ENCODE data around the gene GTF2A2. TPM values are rescaled to one million over a fixed set of nuclear protein-coding genes. Genes with fewer than 3 reads are reported as not detected.
"Not testable (repeated sequence)": the region's sequence is repeated elsewhere in the genome, so short reads cannot be mapped to it uniquely, and the experiment has no call there.

The GTF2A2 gene
- total RNA-seq (61.5 TPM), polyA plus RNA-seq (100 to 1,000 TPM; 119 to 174 (median 135) TPM)

GRCh38 chr15:59656897-59657634 lies at the start of gene GTF2A2:
Gene GTF2A2 (minus strand): TSS chr15:59657515. CDS start chr15:59652277, 5,238 bp downstream.
- peak within 1 kb of the TSS; percentile 86 for H3K4me3 ChIP-seq (ENCODE audit: low read depth, low read length)
- peak within 1 kb of the TSS in 2 of 3 donors; percentile 90 to 94 for H3K27ac Mint-ChIP-seq
- H3K36me3 ChIP-seq (ENCODE audit: control insufficient read depth, insufficient read depth, low read length) = peaks cover 21% of the 10 kb centered on the region
- H3K4me1 Mint-ChIP-seq = peaks cover 12 to 22% (median 15%) of the 10 kb centered on the region in 4 donors
- H3K27me3 Mint-ChIP-seq = no peaks in the 10 kb centered on the region
- no peaks in the 10 kb centered on the region for H3K27me3 ChIP-seq (ENCODE audit: control insufficient read depth, insufficient read depth, low read length)
- ATAC-seq (ENCODE audit: low read depth in 2 of 2) (peak; percentile 99 to 100), DNase-seq (peak; percentile 90 to 96 (median 94))
- peak within 1 kb of the TSS; percentile 86 for H3K27ac ChIP-seq (ENCODE audit: insufficient read depth, low read length, poor library complexity, severe bottlenecking)
- peaks cover 0 to 3% (median 0%) of the 10 kb centered on the region in 7 donors for H3K9me3 Mint-ChIP-seq
- H3K9me3 ChIP-seq (ENCODE audit: control insufficient read depth in 2 of 2, low read length in 2 of 2) = no peaks in the 10 kb centered on the region
- peak within 1 kb of the TSS in 1 of 4 donors; percentile 60 for H3K4me3 Mint-ChIP-seq
- H3K4me1 ChIP-seq (ENCODE audit: control insufficient read depth, insufficient read depth, low read length, poor library complexity, severe bottlenecking) = peaks cover 25% of the 10 kb centered on the region
- H3K36me3 Mint-ChIP-seq = peaks cover 23% of the 10 kb centered on the region

- Histone ChIP-seq H3K36me3 (ENCODE audit: control insufficient read depth, insufficient read depth, low read length) (no peaks in the 10 kb centered on the region), H3K9me3 (ENCODE audit: control insufficient read depth in 2 of 2, low read length in 2 of 2) (no peaks in the 10 kb centered on the region), H3K4me1 (ENCODE audit: control insufficient read depth, insufficient read depth, low read length, poor library complexity, severe bottlenecking) (no peaks in the 10 kb centered on the region), H3K27ac (ENCODE audit: insufficient read depth, low read length, poor library complexity, severe bottlenecking) (no peak overlapping the region), H3K27me3 (ENCODE audit: control insufficient read depth, insufficient read depth, low read length) (peaks cover 15% of the 10 kb centered on the region), H3K4me3 (ENCODE audit: low read depth, low read length) (no peak overlapping the region)
- DNase-seq = no peak
- H3K27me3 Mint-ChIP-seq = peaks cover 52% of the 10 kb centered on the region
- H3K27ac Mint-ChIP-seq = no peak overlapping the region
- H3K9me3 Mint-ChIP-seq = peaks cover 0 to 5% (median 0%) of the 10 kb centered on the region in 7 donors
- H3K36me3 Mint-ChIP-seq = no peaks in the 10 kb centered on the region
- no peak for ATAC-seq (ENCODE audit: low read depth in 2 of 2)
- H3K4me1 Mint-ChIP-seq = no peaks in the 10 kb centered on the region
- no peak overlapping the region for H3K4me3 Mint-ChIP-seq
Observed at GRCh38 chr15:59703979-59704796, 46.9 kb upstream of the GTF2A2 start.

- Mint-ChIP-seq H3K4me1 (no peaks in the 10 kb centered on the region), H3K4me3 (no peak overlapping the region), H3K27ac (no peak overlapping the region), H3K36me3 (no peaks in the 10 kb centered on the region), H3K27me3 (peaks cover 46% of the 10 kb centered on the region), H3K9me3 (peaks cover 0 to 3% (median 0%) of the 10 kb centered on the region in 7 donors)
- ATAC-seq (ENCODE audit: low read depth in 2 of 2) (no peak), DNase-seq (no peak)
- H3K4me3 ChIP-seq (ENCODE audit: low read depth, low read length) = no peak overlapping the region
- no peaks in the 10 kb centered on the region for H3K36me3 ChIP-seq (ENCODE audit: control insufficient read depth, insufficient read depth, low read length)
- no peaks in the 10 kb centered on the region for H3K9me3 ChIP-seq (ENCODE audit: control insufficient read depth in 2 of 2, low read length in 2 of 2)
- no peak overlapping the region for H3K27ac ChIP-seq (ENCODE audit: insufficient read depth, low read length, poor library complexity, severe bottlenecking)
- peaks cover 17% of the 10 kb centered on the region for H3K27me3 ChIP-seq (ENCODE audit: control insufficient read depth, insufficient read depth, low read length)
- H3K4me1 ChIP-seq (ENCODE audit: control insufficient read depth, insufficient read depth, low read length, poor library complexity, severe bottlenecking) = no peaks in the 10 kb centered on the region
Observed at GRCh38 chr15:59702351-59702750, 45.0 kb upstream of the GTF2A2 start.

GRCh38 chr15:59701880-59702279 lies 44.6 kb upstream of the GTF2A2 start:
- Mint-ChIP-seq H3K4me1 (no peaks in the 10 kb centered on the region), H3K9me3 (no peaks in the 10 kb centered on the region), H3K4me3 (no peak overlapping the region), H3K27ac (peak overlapping the region in 1 of 3 donors; percentile 41), H3K27me3 (peaks cover 41% of the 10 kb centered on the region), H3K36me3 (no peaks in the 10 kb centered on the region)
- no peak overlapping the region for H3K27ac ChIP-seq (ENCODE audit: insufficient read depth, low read length, poor library complexity, severe bottlenecking)
- H3K4me3 ChIP-seq (ENCODE audit: low read depth, low read length) = no peak overlapping the region
- no peaks in the 10 kb centered on the region for H3K4me1 ChIP-seq (ENCODE audit: control insufficient read depth, insufficient read depth, low read length, poor library complexity, severe bottlenecking)
- H3K9me3 ChIP-seq (ENCODE audit: control insufficient read depth in 2 of 2, low read length in 2 of 2) = no peaks in the 10 kb centered on the region
- DNase-seq = no peak
- no peak for ATAC-seq (ENCODE audit: low read depth in 2 of 2)
- H3K36me3 ChIP-seq (ENCODE audit: control insufficient read depth, insufficient read depth, low read length) = no peaks in the 10 kb centered on the region
- peaks cover 17% of the 10 kb centered on the region for H3K27me3 ChIP-seq (ENCODE audit: control insufficient read depth, insufficient read depth, low read length)

GRCh38 chr15:59699810-59700431 lies 42.6 kb upstream of the GTF2A2 start:
- no peaks in the 10 kb centered on the region for H3K9me3 ChIP-seq (ENCODE audit: control insufficient read depth in 2 of 2, low read length in 2 of 2)
- DNase-seq (no peak), ATAC-seq (ENCODE audit: low read depth in 2 of 2) (no peak)
- peaks cover 13% of the 10 kb centered on the region for H3K27me3 ChIP-seq (ENCODE audit: control insufficient read depth, insufficient read depth, low read length)
- H3K27ac ChIP-seq (ENCODE audit: insufficient read depth, low read length, poor library complexity, severe bottlenecking) = no peak overlapping the region
- Mint-ChIP-seq H3K36me3 (no peaks in the 10 kb centered on the region), H3K27ac (no peak overlapping the region), H3K4me1 (peaks cover 0 to 1% (median 0%) of the 10 kb centered on the region in 4 donors), H3K4me3 (no peak overlapping the region), H3K27me3 (peaks cover 31% of the 10 kb centered on the region), H3K9me3 (no peaks in the 10 kb centered on the region)
- no peak overlapping the region for H3K4me3 ChIP-seq (ENCODE audit: low read depth, low read length)
- no peaks in the 10 kb centered on the region for H3K4me1 ChIP-seq (ENCODE audit: control insufficient read depth, insufficient read depth, low read length, poor library complexity, severe bottlenecking)
- no peaks in the 10 kb centered on the region for H3K36me3 ChIP-seq (ENCODE audit: control insufficient read depth, insufficient read depth, low read length)

- not testable (repeated sequence) for H3K4me3 ChIP-seq (ENCODE audit: low read depth, low read length); H3K9me3 ChIP-seq (ENCODE audit: control insufficient read depth in 2 of 2, low read length in 2 of 2); DNase-seq; ATAC-seq (ENCODE audit: low read depth in 2 of 2); H3K9me3 Mint-ChIP-seq; H3K4me3 Mint-ChIP-seq; H3K27me3 ChIP-seq (ENCODE audit: control insufficient read depth, insufficient read depth, low read length); H3K4me1 ChIP-seq (ENCODE audit: control insufficient read depth, insufficient read depth, low read length, poor library complexity, severe bottlenecking); H3K4me1 Mint-ChIP-seq; H3K36me3 ChIP-seq (ENCODE audit: control insufficient read depth, insufficient read depth, low read length); H3K27ac ChIP-seq (ENCODE audit: insufficient read depth, low read length, poor library complexity, severe bottlenecking); H3K36me3 Mint-ChIP-seq; H3K27ac Mint-ChIP-seq
- H3K27me3 Mint-ChIP-seq = peaks cover 16% of the 10 kb centered on the region
Observed at GRCh38 chr15:59698065-59698464, 40.8 kb upstream of the GTF2A2 start.

- H3K9me3 Mint-ChIP-seq = no peaks in the 10 kb centered on the region
- no peak overlapping the region for H3K4me3 Mint-ChIP-seq
Observed at GRCh38 chr15:59696332-59696731, 39.0 kb upstream of the GTF2A2 start.

More at GRCh38 chr15:59696332-59696731, 39.0 kb upstream of the GTF2A2 start:
- Mint-ChIP-seq H3K27ac (no peak overlapping the region), H3K36me3 (no peaks in the 10 kb centered on the region), H3K4me1 (peaks cover under 1 to 6% (median under 1%) of the 10 kb centered on the region in 4 donors), H3K27me3 (peaks cover 8% of the 10 kb centered on the region)
- Histone ChIP-seq H3K27ac (ENCODE audit: insufficient read depth, low read length, poor library complexity, severe bottlenecking) (no peak overlapping the region), H3K4me3 (ENCODE audit: low read depth, low read length) (no peak overlapping the region), H3K9me3 (ENCODE audit: control insufficient read depth in 2 of 2, low read length in 2 of 2) (no peaks in the 10 kb centered on the region), H3K36me3 (ENCODE audit: control insufficient read depth, insufficient read depth, low read length) (no peaks in the 10 kb centered on the region), H3K27me3 (ENCODE audit: control insufficient read depth, insufficient read depth, low read length) (peaks cover 3% of the 10 kb centered on the region), H3K4me1 (ENCODE audit: control insufficient read depth, insufficient read depth, low read length, poor library complexity, severe bottlenecking) (no peaks in the 10 kb centered on the region)
- no peak for ATAC-seq (ENCODE audit: low read depth in 2 of 2)
- no peak for DNase-seq
